ENCODE results near the gene MAP3K14. TPM values are rescaled to one million over a fixed set of nuclear protein-coding genes. Genes with fewer than 3 reads are reported as not detected.

Gene MAP3K14
- total RNA-seq, 2 donors from 2014 or later, result 6.5 to 9.9 TPM

GRCh38 chr17:45338996-45339535 lies 22.2 kb upstream of the MAP3K14 start:
- H3K27me3 ChIP-seq, result no peaks in the 10 kb centered on the region
- TF ChIP-seq POLR2A (IDR thresholded peaks at IDR 0.05) (no peak), CTCF (IDR thresholded peaks at IDR 0.05) (no peak)
- intact Hi-C loops (cut with DNase I), result no loop called here
- 89 to 93% methylated on average over 6 to 8 of the region's 8 CpGs for WGBS, 2 donors
- H3K4me3 ChIP-seq, result no peak overlapping the region
- H3K4me1 ChIP-seq, result no peaks in the 10 kb centered on the region
- H3K36me3 ChIP-seq (replicated peaks in 1 of 2; ENCODE audit: insufficient read depth in 1 of 2, low read depth in 2 of 2), result no peaks in the 10 kb centered on the region
- ATAC-seq (no peak), DNase-seq (no peak)
- no peaks in the 10 kb centered on the region for H3K9me3 ChIP-seq
- no peak overlapping the region for H3K27ac ChIP-seq

- intact Hi-C loops (cut with DNase I), result no loop called here
- no peak overlapping the region for H3K27ac ChIP-seq
- H3K9me3 ChIP-seq, result no peaks in the 10 kb centered on the region
- no peaks in the 10 kb centered on the region for H3K27me3 ChIP-seq
- ATAC-seq (no peak), DNase-seq (no peak)
- TF ChIP-seq CTCF (IDR thresholded peaks at IDR 0.05) (no peak), POLR2A (IDR thresholded peaks at IDR 0.05) (no peak)
- no peak overlapping the region for H3K4me3 ChIP-seq
- 75 to 84% methylated on average over 10 to 15 of the region's 15 CpGs for WGBS, 2 donors
- H3K36me3 ChIP-seq (replicated peaks in 1 of 2; ENCODE audit: insufficient read depth in 1 of 2, low read depth in 2 of 2), result no peaks in the 10 kb centered on the region
- H3K4me1 ChIP-seq, result no peaks in the 10 kb centered on the region
Observed at GRCh38 chr17:45338023-45338781, 21.4 kb upstream of the MAP3K14 start.

- Histone ChIP-seq H3K27me3 (no peaks in the 10 kb centered on the region), H3K27ac (no peak overlapping the region), H3K4me1 (no peaks in the 10 kb centered on the region), H3K9me3 (no peaks in the 10 kb centered on the region), H3K36me3 (replicated peaks in 1 of 2; ENCODE audit: insufficient read depth in 1 of 2, low read depth in 2 of 2) (no peaks in the 10 kb centered on the region), H3K4me3 (no peak overlapping the region)
- ATAC-seq, result no peak
- TF ChIP-seq POLR2A (IDR thresholded peaks at IDR 0.05), result no peak
- no peak for TF ChIP-seq CTCF (IDR thresholded peaks at IDR 0.05)
- WGBS, 2 donors, result 91 to 94% methylated on average over 9 of the region's 9 CpGs
- DNase-seq, result no peak
- intact Hi-C loops (cut with DNase I), result no loop called here
Observed at GRCh38 chr17:45336390-45337182, 19.8 kb upstream of the MAP3K14 start.

GRCh38 chr17:45335721-45336120 lies 18.9 kb upstream of the MAP3K14 start:
- DNase-seq (no peak), ATAC-seq (no peak)
- no peak overlapping the region for H3K4me3 ChIP-seq
- TF ChIP-seq CTCF (IDR thresholded peaks at IDR 0.05) (no peak), POLR2A (IDR thresholded peaks at IDR 0.05) (no peak)
- intact Hi-C loops (cut with DNase I), result no loop called here
- H3K27ac ChIP-seq, result no peak overlapping the region
- no peaks in the 10 kb centered on the region for H3K36me3 ChIP-seq (replicated peaks in 1 of 2; ENCODE audit: insufficient read depth in 1 of 2, low read depth in 2 of 2)
- 84 to 91% methylated on average over 5 of the region's 5 CpGs for WGBS, 2 donors
- H3K4me1 ChIP-seq, result no peaks in the 10 kb centered on the region
- no peaks in the 10 kb centered on the region for H3K9me3 ChIP-seq
- no peaks in the 10 kb centered on the region for H3K27me3 ChIP-seq
